Ovary (tissue), 3 donors: ENCODE data around the gene KRTAP4-16.

ENCODE experiments used
- POLR2A ChIP-seq: fragments of 450-650 bp; IDR thresholded peaks from one replicate; pipeline ENCODE4 v1.6.1; 2017; ENCODE audit warnings: antibody characterized with exemption, mild to moderate bottlenecking, moderate library complexity
- TF ChIP-seq, protein P1 (sequence below), 3 donors: fragments of 450-650 bp in 2 of 3; fragments of 200-600 bp in 1 of 3; IDR thresholded peaks; one replicate each; pipeline versions ENCODE4 v1.5.1 to v1.8.0; 2016 to 2022; ENCODE audit warnings: antibody characterized with exemption in 3 of 3, mild to moderate bottlenecking in 1 of 3
- donor health status: DM: no; HTN: no; CAD: no.

DNA sequence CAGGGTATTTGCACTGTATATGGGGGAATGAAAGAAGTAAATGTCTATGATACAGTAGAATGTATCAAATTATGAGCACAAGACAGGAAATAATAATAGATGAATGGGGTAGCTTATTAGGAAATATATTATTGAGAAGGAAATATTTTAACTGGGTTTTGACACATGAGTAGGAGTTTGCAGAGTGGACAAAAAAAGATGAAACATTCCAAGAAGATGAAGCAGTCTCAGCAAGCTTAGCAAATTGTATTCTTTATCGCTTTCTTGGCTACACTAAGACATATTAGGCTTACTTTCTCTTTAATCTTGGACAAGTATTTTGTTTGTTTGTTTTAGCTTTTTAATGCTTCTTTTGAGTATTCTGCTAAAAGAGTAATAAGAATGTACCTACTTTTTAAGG is 1.9 kb upstream of the KRTAP4-16 start:
- TF ChIP-seq, protein P1, sequence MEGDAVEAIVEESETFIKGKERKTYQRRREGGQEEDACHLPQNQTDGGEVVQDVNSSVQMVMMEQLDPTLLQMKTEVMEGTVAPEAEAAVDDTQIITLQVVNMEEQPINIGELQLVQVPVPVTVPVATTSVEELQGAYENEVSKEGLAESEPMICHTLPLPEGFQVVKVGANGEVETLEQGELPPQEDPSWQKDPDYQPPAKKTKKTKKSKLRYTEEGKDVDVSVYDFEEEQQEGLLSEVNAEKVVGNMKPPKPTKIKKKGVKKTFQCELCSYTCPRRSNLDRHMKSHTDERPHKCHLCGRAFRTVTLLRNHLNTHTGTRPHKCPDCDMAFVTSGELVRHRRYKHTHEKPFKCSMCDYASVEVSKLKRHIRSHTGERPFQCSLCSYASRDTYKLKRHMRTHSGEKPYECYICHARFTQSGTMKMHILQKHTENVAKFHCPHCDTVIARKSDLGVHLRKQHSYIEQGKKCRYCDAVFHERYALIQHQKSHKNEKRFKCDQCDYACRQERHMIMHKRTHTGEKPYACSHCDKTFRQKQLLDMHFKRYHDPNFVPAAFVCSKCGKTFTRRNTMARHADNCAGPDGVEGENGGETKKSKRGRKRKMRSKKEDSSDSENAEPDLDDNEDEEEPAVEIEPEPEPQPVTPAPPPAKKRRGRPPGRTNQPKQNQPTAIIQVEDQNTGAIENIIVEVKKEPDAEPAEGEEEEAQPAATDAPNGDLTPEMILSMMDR (IDR thresholded peaks at IDR 0.05), result no peak
- TF ChIP-seq POLR2A, result no peak
